Liver (tissue), 9 donors: ENCODE results near the gene ZNF679. TPM values are rescaled to one million over a fixed set of nuclear protein-coding genes. Genes with fewer than 3 reads are reported as not detected.

ENCODE experiments used
- DNase-seq: peaks from one replicate; pipeline ENCODE4 v3.0.0-alpha.2; 2017; ENCODE audit warnings: low spot score
- H3K27ac ChIP-seq, 2 donors: one replicate each; pipeline ENCODE4 v1.7.0; 2013; ENCODE audit warnings: inconsistent platforms in 2 of 2, low read length in 2 of 2, control low read depth in 1 of 2, low read depth in 1 of 2, mild to moderate bottlenecking in 1 of 2
- H3K27me3 ChIP-seq, 4 donors: one replicate each; pipeline versions ENCODE4 v1.6.1 to v1.7.0; 2013; ENCODE audit warnings: low read length in 3 of 4, inconsistent platforms in 1 of 4, mild to moderate bottlenecking in 1 of 4, moderate library complexity in 1 of 4; ENCODE audit not compliant: control insufficient read depth in 4 of 4, insufficient read depth in 4 of 4
- H3K36me3 ChIP-seq, 4 donors: one replicate each; pipeline versions ENCODE4 v1.6.1 to v1.7.0; 2013; ENCODE audit warnings: low read length in 3 of 4, mild to moderate bottlenecking in 3 of 4, low read depth in 1 of 4, moderate library complexity in 1 of 4; ENCODE audit not compliant: control insufficient read depth in 4 of 4, insufficient read depth in 3 of 4
- H3K4me1 ChIP-seq, 4 donors: one replicate each; pipeline versions ENCODE4 v1.6.1 to v1.7.0; 2013; ENCODE audit warnings: low read length in 3 of 4, mild to moderate bottlenecking in 3 of 4, moderate library complexity in 1 of 4; ENCODE audit not compliant: control insufficient read depth in 4 of 4, insufficient read depth in 4 of 4
- H3K4me3 ChIP-seq, 3 donors: one replicate each; pipeline versions ENCODE4 v1.6.1 to v1.7.0; 2013; ENCODE audit warnings: low read length in 3 of 3, control low read depth in 1 of 3, low read depth in 1 of 3, mild to moderate bottlenecking in 1 of 3
- H3K9ac ChIP-seq, 2 donors: one replicate each; pipeline ENCODE4 v1.7.0; 2013; ENCODE audit warnings: low read length in 2 of 2, mild to moderate bottlenecking in 2 of 2, moderate library complexity in 2 of 2, control low read depth in 1 of 2, low read depth in 1 of 2
- H3K9me3 ChIP-seq, 4 donors: one replicate each; pipeline versions ENCODE4 v1.6.1 to v1.7.0; 2013; ENCODE audit warnings: low read length in 3 of 4; ENCODE audit not compliant: control insufficient read depth in 4 of 4
- ATF3 ChIP-seq: IDR thresholded peaks from 2 replicates; pipeline ENCODE4 v1.6.1; 2016; ENCODE audit warnings: antibody characterized with exemption
- CTCF ChIP-seq: fragments of 150-350 bp; IDR thresholded peaks from 2 replicates; pipeline ENCODE4 v1.5.1; 2017; ENCODE audit warnings: improper control_type of control experiment, low read depth, low read length; ENCODE audit not compliant: missing input control
- EGR1 ChIP-seq, 2 donors: IDR thresholded peaks; 2 replicates each; pipeline ENCODE4 v1.6.1; 2016 to 2018; ENCODE audit warnings: antibody characterized with exemption in 2 of 2, low read depth in 2 of 2
- FOXA1 ChIP-seq: IDR thresholded peaks from 2 replicates; pipeline ENCODE4 v1.6.1; 2016; ENCODE audit warnings: antibody characterized with exemption
- FOXA2 ChIP-seq: IDR thresholded peaks from 2 replicates; pipeline ENCODE4 v1.6.1; 2016; ENCODE audit warnings: antibody characterized with exemption
- GABPA ChIP-seq, 2 donors: IDR thresholded peaks in 1 of 2; conservative IDR thresholded peaks in 1 of 2; 2 replicates each; pipeline ENCODE4 v1.6.1; 2016; ENCODE audit warnings: antibody characterized with exemption in 2 of 2, mild to moderate bottlenecking in 1 of 2, moderate library complexity in 1 of 2
- HNF4A ChIP-seq, 2 donors: conservative IDR thresholded peaks; 2 replicates each; pipeline ENCODE4 v1.6.1; 2016; ENCODE audit warnings: antibody characterized with exemption in 2 of 2, mild to moderate bottlenecking in 2 of 2
- HNF4G ChIP-seq: IDR thresholded peaks from 2 replicates; pipeline ENCODE4 v1.6.1; 2016; ENCODE audit warnings: antibody characterized with exemption
- JUND ChIP-seq, 2 donors: IDR thresholded peaks; 2 replicates each; pipeline ENCODE4 v1.6.1; 2016; ENCODE audit warnings: antibody characterized with exemption in 2 of 2
- NR2F2 ChIP-seq: IDR thresholded peaks from 2 replicates; pipeline ENCODE4 v1.6.1; 2016; ENCODE audit warnings: antibody characterized with exemption
- RAD21 ChIP-seq, 2 donors: IDR thresholded peaks; 2 replicates each; pipeline ENCODE4 v1.6.1; 2016; ENCODE audit warnings: antibody characterized with exemption in 2 of 2, mild to moderate bottlenecking in 2 of 2
- REST ChIP-seq: IDR thresholded peaks from 2 replicates; pipeline ENCODE4 v1.6.1; 2016; ENCODE audit warnings: antibody characterized with exemption, mild to moderate bottlenecking
- RXRA ChIP-seq, 2 donors: IDR thresholded peaks; 2 replicates each; pipeline ENCODE4 v1.6.1; 2017 to 2018; ENCODE audit warnings: antibody characterized with exemption in 2 of 2, mild to moderate bottlenecking in 1 of 2
- SP1 ChIP-seq: IDR thresholded peaks from 2 replicates; pipeline ENCODE4 v1.6.1; 2018; ENCODE audit warnings: antibody characterized with exemption, mild to moderate bottlenecking
- TAF1 ChIP-seq: conservative IDR thresholded peaks from 2 replicates; pipeline ENCODE4 v1.6.1; 2016; ENCODE audit warnings: antibody characterized with exemption, mild to moderate bottlenecking
- YY1 ChIP-seq: IDR thresholded peaks from 2 replicates; pipeline ENCODE4 v1.6.1; 2016; ENCODE audit warnings: antibody characterized with exemption, mild to moderate bottlenecking
- ZBTB33 ChIP-seq: IDR thresholded peaks from 2 replicates; pipeline ENCODE4 v1.6.1; 2016; ENCODE audit warnings: antibody characterized with exemption
- WGBS: extraction: QIAGEN DNeasy Blood & Tissue Kit; methylation state at CpG from one replicate; pipeline ENCODE4 v1.1.7; 2013; 5-methylcytosine and 5-hydroxymethylcytosine counted together
- polyA plus RNA-seq, 2 donors: library from polyadenylated mRNA; stranded (reverse) in 1 of 2; unstranded in 1 of 2; fragments of 200-250 nt in 1 of 2; fragments of >200 nt in 1 of 2; fragmentation: Nextera tagmentation in 1 of 2; extraction: Ambion mirVana in 1 of 2; gene quantifications; one replicate each; pipeline versions ENCODE4 v1.2.1 to v1.2.3, GENCODE V29; 2013 to 2015
- total RNA-seq, 2 donors: library from RNA; depleted of rRNA; stranded (reverse); fragments of >200 nt; gene quantifications; one replicate each; pipeline ENCODE4 v1.2.3, GENCODE V29; 2014
- TF ChIP-seq, protein P1 (sequence below): IDR thresholded peaks from 2 replicates; pipeline ENCODE4 v1.6.1; 2016; ENCODE audit warnings: antibody characterized with exemption
- donor health status: healthy.
- donor health status: healthy.
- donor health status: healthy.
- donor health status: healthy.
- donor health status: healthy.

Gene ZNF679
- total and polyA plus RNA-seq, 4 donors, result not detected

GRCh38 chr7:64183126-64183742, 45.0 kb upstream of the ZNF679 start:
- 22% methylated on average over 31 of the region's 31 CpGs for WGBS
- DNase-seq, result peak; percentile 39
- no peaks in the 10 kb centered on the region for H3K36me3 ChIP-seq
- peaks cover 0 to 10% (median 0%) of the 10 kb centered on the region in 4 donors for H3K4me1 ChIP-seq
- peaks cover 0 to 5% (median 0%) of the 10 kb centered on the region in 4 donors for H3K27me3 ChIP-seq
- no peak for TF ChIP-seq HNF4G
- peak; percentile 59 to 76 for TF ChIP-seq RAD21 (IDR thresholded peaks at IDR 0.05)
- no peak for TF ChIP-seq RXRA (IDR thresholded peaks at IDR 0.05)
- TF ChIP-seq GABPA (IDR thresholded peaks at IDR 0.05 in 1 of 2, conservative IDR thresholded peaks at IDR 0.05 in 1 of 2), result no peak
- TF ChIP-seq EGR1 (IDR thresholded peaks at IDR 0.05; ENCODE audit: low read depth in 2 of 2), result no peak
- peak; percentile 79 for TF ChIP-seq CTCF
- no peak for TF ChIP-seq TAF1
- no peak overlapping the region for H3K9ac ChIP-seq
- no peak overlapping the region for H3K4me3 ChIP-seq
- no peak overlapping the region for H3K27ac ChIP-seq
- H3K9me3 ChIP-seq, result peaks cover 0 to 5% (median 2%) of the 10 kb centered on the region in 4 donors

- Histone ChIP-seq H3K9ac (no peak overlapping the region), H3K36me3 (no peaks in the 10 kb centered on the region), H3K27ac (no peak overlapping the region), H3K4me1 (peaks cover 0 to 10% (median 0%) of the 10 kb centered on the region in 4 donors), H3K4me3 (no peak overlapping the region), H3K27me3 (peaks cover 0 to 5% (median 0%) of the 10 kb centered on the region in 4 donors), H3K9me3 (peaks cover 0 to 5% (median 2%) of the 10 kb centered on the region in 4 donors)
- TF ChIP-seq HNF4G (no peak), FOXA2 (no peak), RAD21 (IDR thresholded peaks at IDR 0.05) (no peak), NR2F2 (no peak), ATF3 (no peak), CTCF (no peak), REST (no peak), YY1 (no peak), HNF4A (conservative IDR thresholded peaks at IDR 0.05) (no peak), SP1 (no peak), FOXA1 (no peak), EGR1 (IDR thresholded peaks at IDR 0.05; ENCODE audit: low read depth in 2 of 2) (no peak), ZBTB33 (no peak), JUND (IDR thresholded peaks at IDR 0.05) (no peak), GABPA (IDR thresholded peaks at IDR 0.05 in 1 of 2, conservative IDR thresholded peaks at IDR 0.05 in 1 of 2) (no peak), RXRA (IDR thresholded peaks at IDR 0.05) (no peak), TAF1 (no peak)
- TF ChIP-seq, protein P1, sequence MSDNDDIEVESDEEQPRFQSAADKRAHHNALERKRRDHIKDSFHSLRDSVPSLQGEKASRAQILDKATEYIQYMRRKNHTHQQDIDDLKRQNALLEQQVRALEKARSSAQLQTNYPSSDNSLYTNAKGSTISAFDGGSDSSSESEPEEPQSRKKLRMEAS, result no peak
- DNase-seq, result no peak
- 93% methylated on average over 13 of the region's 13 CpGs for WGBS
Observed at GRCh38 chr7:64183827-64184372, 44.4 kb upstream of the ZNF679 start.
